Measurements from ENCODE around the gene PDE8A.

GRCh38 chr15:85164841-85165466 is 183.3 kb downstream of the PDE8A start:
- no peak for TF ChIP-seq MAZ (IDR thresholded peaks at IDR 0.05; ENCODE audit: borderline replicate concordance, low read depth, low read length)
- TF ChIP-seq CTCF (conservative IDR thresholded peaks at IDR 0.05; ENCODE audit: low read depth, low read length): no peak
- no peak for TF ChIP-seq CEBPB (IDR thresholded peaks at IDR 0.05; ENCODE audit: low read depth, low read length)
- TF ChIP-seq RAD21 (IDR thresholded peaks at IDR 0.05; ENCODE audit: low read length): no peak
- TF ChIP-seq, protein P1, sequence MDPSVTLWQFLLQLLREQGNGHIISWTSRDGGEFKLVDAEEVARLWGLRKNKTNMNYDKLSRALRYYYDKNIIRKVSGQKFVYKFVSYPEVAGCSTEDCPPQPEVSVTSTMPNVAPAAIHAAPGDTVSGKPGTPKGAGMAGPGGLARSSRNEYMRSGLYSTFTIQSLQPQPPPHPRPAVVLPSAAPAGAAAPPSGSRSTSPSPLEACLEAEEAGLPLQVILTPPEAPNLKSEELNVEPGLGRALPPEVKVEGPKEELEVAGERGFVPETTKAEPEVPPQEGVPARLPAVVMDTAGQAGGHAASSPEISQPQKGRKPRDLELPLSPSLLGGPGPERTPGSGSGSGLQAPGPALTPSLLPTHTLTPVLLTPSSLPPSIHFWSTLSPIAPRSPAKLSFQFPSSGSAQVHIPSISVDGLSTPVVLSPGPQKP (IDR thresholded peaks at IDR 0.05; ENCODE audit: borderline replicate concordance, low read depth, low read length): no peak
- no peak for TF ChIP-seq RFX5 (IDR thresholded peaks at IDR 0.05; ENCODE audit: low read depth, low read length)
- TF ChIP-seq CHD1 (IDR thresholded peaks at IDR 0.05; ENCODE audit: low read depth, low read length): no peak
- no peak for TF ChIP-seq POLR2A (IDR thresholded peaks at IDR 0.05; ENCODE audit: low read depth, low read length)
- TF ChIP-seq USF2 (IDR thresholded peaks at IDR 0.05; ENCODE audit: low read depth, low read length): no peak
- TF ChIP-seq MXI1 (IDR thresholded peaks at IDR 0.05; ENCODE audit: borderline replicate concordance, low read depth, low read length): no peak
- no peak for TF ChIP-seq NFE2L2 (IDR thresholded peaks at IDR 0.05; ENCODE audit: low read depth, low read length)
- TF ChIP-seq BHLHE40 (IDR thresholded peaks at IDR 0.05; ENCODE audit: low read depth, low read length): no peak
- TF ChIP-seq SMC3 (IDR thresholded peaks at IDR 0.05; ENCODE audit: low read depth, low read length): no peak
